Esophagus (tissue), 2 donors: ENCODE results near the gene CD34. TPM values are rescaled to one million over a fixed set of nuclear protein-coding genes. Genes with fewer than 3 reads are reported as not detected.

Experiments used
- H3K27ac ChIP-seq, 2 donors: one replicate each; pipeline ENCODE4 v1.5.1; 2013; ENCODE audit warnings: low read depth in 2 of 2, mild to moderate bottlenecking in 2 of 2, inconsistent platforms in 1 of 2, low read length in 1 of 2, moderate library complexity in 1 of 2
- H3K27me3 ChIP-seq, 2 donors: one replicate each; pipeline ENCODE4 v1.6.1; 2013; ENCODE audit warnings: low read length in 2 of 2, control low read depth in 1 of 2, mild to moderate bottlenecking in 1 of 2; ENCODE audit not compliant: insufficient read depth in 2 of 2, control insufficient read depth in 1 of 2
- H3K36me3 ChIP-seq, 2 donors: one replicate each; pipeline ENCODE4 v1.6.1; 2013; ENCODE audit warnings: low read length in 1 of 2; ENCODE audit not compliant: control insufficient read depth in 2 of 2, insufficient read depth in 2 of 2
- H3K4me1 ChIP-seq, 2 donors: one replicate each; pipeline ENCODE4 v1.6.1; 2013; ENCODE audit warnings: low read length in 1 of 2; ENCODE audit not compliant: control insufficient read depth in 2 of 2, insufficient read depth in 2 of 2
- H3K4me3 ChIP-seq, 2 donors: one replicate each; pipeline ENCODE4 v1.5.1; 2013; ENCODE audit warnings: low read length in 2 of 2, mild to moderate bottlenecking in 2 of 2, low read depth in 1 of 2, moderate library complexity in 1 of 2
- H3K9me3 ChIP-seq, 2 donors: one replicate each; pipeline ENCODE4 v1.6.1; 2013; ENCODE audit warnings: mild to moderate bottlenecking in 2 of 2, low read depth in 1 of 2, low read length in 1 of 2, moderate library complexity in 1 of 2; ENCODE audit not compliant: control insufficient read depth in 2 of 2, insufficient read depth in 1 of 2
- WGBS, 2 donors: extraction: QIAGEN DNeasy Blood & Tissue Kit; methylation state at CpG; one replicate each; pipeline ENCODE4 v1.1.7; 2013; 5-methylcytosine and 5-hydroxymethylcytosine counted together
- polyA plus RNA-seq, 2 donors: library from polyadenylated mRNA; stranded (reverse); fragments of 200-250 nt; gene quantifications; one replicate each; pipeline ENCODE4 v1.2.3, GENCODE V29; 2013
- donor health status: healthy with polysubstance abuse.
- donor health status: Bipolar disorder and iron deficiency.

The CD34 gene
- polyA plus RNA-seq, 2 donors: 3.8 to 10.2 TPM

DNA sequence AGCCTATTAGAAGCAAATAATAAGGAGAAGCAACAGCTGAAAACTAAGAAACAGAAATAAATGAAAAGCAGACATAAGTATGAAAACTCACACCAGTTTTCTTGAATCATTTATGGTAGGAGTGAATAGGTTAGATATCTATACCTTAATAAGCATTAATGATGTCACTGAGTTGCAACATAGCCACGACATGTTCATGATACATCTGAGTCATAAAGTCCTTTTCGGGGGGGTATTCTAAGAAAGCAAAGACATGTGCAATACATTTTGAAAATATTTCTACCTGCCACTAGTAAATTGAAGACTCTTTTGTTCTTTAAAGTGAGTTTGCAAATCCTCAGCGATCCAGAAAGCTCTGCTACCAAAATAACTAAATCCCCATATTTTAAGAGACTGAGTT lies 7.2 kb downstream of the CD34 start:
- no peaks in the 10 kb centered on the region for H3K27me3 ChIP-seq
- peaks cover 0 to 2% of the 10 kb centered on the region in 2 donors for H3K4me1 ChIP-seq
- H3K9me3 ChIP-seq: no peaks in the 10 kb centered on the region
- no peaks in the 10 kb centered on the region for H3K36me3 ChIP-seq
- no peak overlapping the region for H3K4me3 ChIP-seq
- 49 to 67% methylated on average over 3 of the region's 3 CpGs for WGBS, 2 donors
- H3K27ac ChIP-seq: no peak overlapping the region

DNA sequence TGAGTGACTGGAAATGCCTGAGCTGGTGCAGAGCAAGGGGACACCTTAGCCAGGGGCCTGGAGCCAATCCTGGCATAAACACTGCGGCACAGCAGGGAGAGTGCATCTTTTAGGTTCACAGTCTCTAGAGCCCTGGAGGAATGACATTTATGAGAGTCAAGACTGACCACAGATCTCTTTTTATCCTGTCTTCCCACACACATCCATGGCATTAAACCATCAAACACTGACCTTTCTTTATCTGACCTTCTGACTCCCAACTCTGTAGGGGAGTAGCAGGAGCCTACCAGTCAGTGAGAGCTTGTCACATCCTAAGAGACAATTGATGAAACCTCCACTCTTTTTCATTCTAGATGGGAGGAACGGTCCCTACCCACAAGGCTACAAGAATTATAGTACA lies 7.9 kb downstream of the CD34 start:
- Histone ChIP-seq H3K4me1 (peaks cover 0 to 2% of the 10 kb centered on the region in 2 donors), H3K36me3 (no peaks in the 10 kb centered on the region), H3K9me3 (no peaks in the 10 kb centered on the region), H3K27ac (no peak overlapping the region), H3K4me3 (no peak overlapping the region), H3K27me3 (no peaks in the 10 kb centered on the region)
- WGBS, 2 donors: 75 to 85% methylated on average over 2 of the region's 2 CpGs

- Histone ChIP-seq H3K9me3 (no peaks in the 10 kb centered on the region), H3K4me3 (no peak overlapping the region), H3K4me1 (peaks cover 0 to 2% of the 10 kb centered on the region in 2 donors), H3K27ac (no peak overlapping the region), H3K36me3 (no peaks in the 10 kb centered on the region), H3K27me3 (no peaks in the 10 kb centered on the region)
- WGBS, 2 donors: 76 to 79% methylated on average over 5 of the region's 5 CpGs
Observed at GRCh38 chr1:207902566-207902965, 8.4 kb downstream of the CD34 start.

DNA sequence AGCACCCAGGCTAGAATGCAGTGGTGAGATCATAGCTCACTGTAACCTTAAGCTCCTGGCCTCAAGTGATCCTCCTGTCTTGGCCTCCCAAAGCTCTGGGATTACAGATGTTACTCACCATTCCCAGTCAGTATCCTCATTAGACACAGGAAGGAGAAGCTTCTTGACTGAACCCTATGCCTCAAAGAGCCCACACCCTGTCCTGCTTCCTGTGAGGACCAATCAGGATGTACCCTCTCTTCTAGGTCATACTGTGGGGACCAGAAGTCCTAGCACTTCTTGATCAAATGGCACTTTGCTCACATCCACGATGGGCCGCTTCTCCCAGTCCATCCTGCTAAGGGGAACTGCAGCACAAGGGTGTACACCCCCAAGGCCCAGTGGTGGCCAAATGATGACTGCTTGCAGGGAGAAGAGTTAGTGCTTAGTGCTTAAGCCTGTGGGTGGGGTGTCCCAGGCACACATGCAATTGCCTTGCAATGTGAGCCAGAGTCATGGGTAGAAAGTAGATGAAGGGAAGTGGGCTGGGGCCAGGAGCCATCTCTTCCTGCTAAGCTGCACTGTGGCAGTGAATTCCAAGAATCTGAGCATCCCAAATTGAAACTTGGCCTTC lies 9.8 kb downstream of the CD34 start:
- Histone ChIP-seq H3K27ac (no peak overlapping the region), H3K9me3 (no peaks in the 10 kb centered on the region), H3K36me3 (no peaks in the 10 kb centered on the region), H3K4me1 (peaks cover 0 to 2% of the 10 kb centered on the region in 2 donors), H3K4me3 (no peak overlapping the region), H3K27me3 (no peaks in the 10 kb centered on the region)
- 95 to 100% methylated on average over 2 of the region's 2 CpGs for WGBS, 2 donors

GRCh38 chr1:207898836-207899235 lies 12.1 kb downstream of the CD34 start:
- Histone ChIP-seq H3K36me3 (no peaks in the 10 kb centered on the region), H3K27me3 (no peaks in the 10 kb centered on the region), H3K4me3 (no peak overlapping the region), H3K4me1 (peaks cover 0 to 2% of the 10 kb centered on the region in 2 donors), H3K9me3 (no peaks in the 10 kb centered on the region), H3K27ac (no peak overlapping the region)
- WGBS, 2 donors: 73 to 79% methylated on average over 3 of the region's 3 CpGs

GRCh38 chr1:207898260-207898659 lies 12.7 kb downstream of the CD34 start:
- H3K36me3 ChIP-seq: no peaks in the 10 kb centered on the region
- WGBS, 2 donors: 55 to 71% methylated on average over 2 of the region's 2 CpGs
- H3K4me1 ChIP-seq: peaks cover 0 to 2% of the 10 kb centered on the region in 2 donors
- H3K27me3 ChIP-seq: no peaks in the 10 kb centered on the region
- no peaks in the 10 kb centered on the region for H3K9me3 ChIP-seq
- H3K4me3 ChIP-seq: no peak overlapping the region
- peak overlapping the region in 1 of 2 donors; percentile 3 for H3K27ac ChIP-seq

DNA sequence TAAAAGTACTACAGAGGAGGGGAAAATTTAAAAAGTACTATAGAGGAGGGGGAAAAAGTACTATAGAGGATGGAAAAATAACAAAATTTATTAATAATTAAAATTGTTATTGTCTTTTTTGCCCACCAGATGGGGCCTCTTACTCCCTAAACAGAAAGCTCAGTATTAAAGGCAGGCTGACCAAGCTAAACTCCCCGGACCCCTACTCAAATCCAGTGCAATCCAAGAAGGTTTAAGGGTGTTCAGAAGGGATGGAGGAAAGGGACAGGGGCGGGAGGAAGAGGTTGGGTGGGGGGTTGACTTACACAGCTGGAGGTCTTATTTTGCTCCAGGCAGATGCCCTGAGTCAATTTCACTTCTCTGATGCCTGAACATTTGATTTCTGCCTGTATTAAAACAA lies 13.7 kb downstream of the CD34 start:
- no peak overlapping the region for H3K27ac ChIP-seq

GRCh38 chr1:207896547-207896946 lies 14.4 kb downstream of the CD34 start:
- no peak overlapping the region for H3K4me3 ChIP-seq
- peaks cover 0 to 2% of the 10 kb centered on the region in 2 donors for H3K4me1 ChIP-seq
- H3K27me3 ChIP-seq: no peaks in the 10 kb centered on the region
- no peaks in the 10 kb centered on the region for H3K9me3 ChIP-seq
- H3K36me3 ChIP-seq: no peaks in the 10 kb centered on the region
- no peak overlapping the region for H3K27ac ChIP-seq

More for the DNA sequence above, 13.7 kb downstream of the CD34 start:
- 27 to 55% methylated on average over 2 of the region's 2 CpGs for WGBS, 2 donors
- Histone ChIP-seq H3K36me3 (no peaks in the 10 kb centered on the region), H3K4me1 (peaks cover 0 to 2% of the 10 kb centered on the region in 2 donors), H3K4me3 (no peak overlapping the region), H3K9me3 (no peaks in the 10 kb centered on the region), H3K27me3 (no peaks in the 10 kb centered on the region)

- no peak overlapping the region for H3K4me3 ChIP-seq
- H3K36me3 ChIP-seq: no peaks in the 10 kb centered on the region
- H3K27ac ChIP-seq: no peak overlapping the region
- WGBS, 2 donors: 91 to 95% methylated on average over 2 of the region's 2 CpGs
- H3K4me1 ChIP-seq: peaks cover 0 to 2% of the 10 kb centered on the region in 2 donors
- no peaks in the 10 kb centered on the region for H3K27me3 ChIP-seq
- no peaks in the 10 kb centered on the region for H3K9me3 ChIP-seq
Observed at GRCh38 chr1:207894704-207895103, 16.2 kb downstream of the CD34 start.
